Measurements from ENCODE around the gene ETV6. TPM values are rescaled to one million over a fixed set of nuclear protein-coding genes. Genes with fewer than 3 reads are reported as not detected.

ETV6 gene
- total RNA-seq, 6 experiments from 2014 or later, result 7.2 to 28.3 (median 11.0) TPM

DNA sequence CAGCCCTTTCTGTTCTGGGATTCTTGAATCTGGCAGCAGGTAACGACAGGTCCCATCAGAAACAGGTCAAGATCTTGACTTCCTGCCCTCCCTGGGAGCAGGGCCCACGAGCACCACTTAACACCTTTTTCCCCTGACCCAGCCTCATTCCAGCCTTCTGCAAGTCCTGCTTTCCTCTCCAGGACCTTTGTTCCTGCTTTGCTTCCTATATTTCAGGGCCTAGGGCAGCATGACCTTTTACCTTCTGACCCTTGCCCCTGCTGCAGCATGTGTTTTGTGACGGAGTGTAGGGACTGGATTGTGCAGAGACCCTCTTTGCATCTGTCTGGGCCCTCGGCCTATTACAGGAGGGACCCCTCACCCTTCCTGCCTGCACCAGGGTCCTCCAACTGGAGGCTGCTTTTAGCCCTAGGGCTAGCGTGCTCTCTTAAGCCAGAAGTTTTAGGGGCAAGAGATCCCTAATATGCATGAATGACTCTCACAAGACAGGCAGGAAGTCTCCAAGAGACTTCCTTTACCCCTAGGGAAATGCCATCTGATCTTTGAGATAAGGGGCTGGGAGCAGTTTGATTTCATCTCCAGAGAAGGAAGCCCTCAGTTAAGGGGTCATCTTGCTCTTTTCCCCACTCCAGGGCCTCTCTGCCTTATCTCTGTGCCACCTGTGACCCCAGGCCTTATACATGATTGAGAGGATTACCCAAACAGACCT, 211.8 kb downstream of the ETV6 start:
- no peak for TF ChIP-seq CTCF (IDR thresholded peaks at IDR 0.05)
- no peak for TF ChIP-seq POLR2A (IDR thresholded peaks at IDR 0.05)
- DNase-seq, result no peak
- H3K4me3 ChIP-seq, result no peak overlapping the region
- H3K9me3 ChIP-seq, result no peaks in the 10 kb centered on the region
- intact Hi-C loops (cut with DNase I), result no loop called here
- ATAC-seq, result peak; percentile 20 to 51 (median 38)
- H3K36me3 ChIP-seq, result peaks cover 0 to 5% (median 2%) of the 10 kb centered on the region in 4 donors
- H3K27me3 ChIP-seq, result no peaks in the 10 kb centered on the region
- H3K4me1 ChIP-seq, result peaks cover 0 to 35% (median 4%) of the 10 kb centered on the region in 4 donors
- WGBS (ENCODE audit: insufficient coverage, low coverage, low lambda C conversion rate, missing lambda C conversion rate), result 32% methylated on average over 4 of the region's 5 CpGs
- peak overlapping the region in 1 of 3 donors; percentile 44 for H3K27ac ChIP-seq

- Histone ChIP-seq H3K27ac (peak overlapping the region in 2 of 3 donors; percentile 30 to 44), H3K36me3 (peaks cover 0 to 4% (median 2%) of the 10 kb centered on the region in 4 donors), H3K27me3 (no peaks in the 10 kb centered on the region), H3K4me1 (peaks cover 0 to 35% (median 4%) of the 10 kb centered on the region in 4 donors), H3K9me3 (peaks cover 0 to 3% (median 0%) of the 10 kb centered on the region in 4 donors), H3K4me3 (no peak overlapping the region)
- no peak for DNase-seq
- intact Hi-C loops (cut with DNase I), result no loop called here
- peak in 1 of 4 donors; percentile 25 for ATAC-seq
- 71% methylated on average over 5 of the region's 7 CpGs for WGBS (ENCODE audit: insufficient coverage, low coverage, low lambda C conversion rate, missing lambda C conversion rate)
- TF ChIP-seq CTCF (IDR thresholded peaks at IDR 0.05), result no peak
- no peak for TF ChIP-seq POLR2A (IDR thresholded peaks at IDR 0.05)
Measured at GRCh38 chr12:11861864-11862600, 212.6 kb downstream of the ETV6 start.

DNA sequence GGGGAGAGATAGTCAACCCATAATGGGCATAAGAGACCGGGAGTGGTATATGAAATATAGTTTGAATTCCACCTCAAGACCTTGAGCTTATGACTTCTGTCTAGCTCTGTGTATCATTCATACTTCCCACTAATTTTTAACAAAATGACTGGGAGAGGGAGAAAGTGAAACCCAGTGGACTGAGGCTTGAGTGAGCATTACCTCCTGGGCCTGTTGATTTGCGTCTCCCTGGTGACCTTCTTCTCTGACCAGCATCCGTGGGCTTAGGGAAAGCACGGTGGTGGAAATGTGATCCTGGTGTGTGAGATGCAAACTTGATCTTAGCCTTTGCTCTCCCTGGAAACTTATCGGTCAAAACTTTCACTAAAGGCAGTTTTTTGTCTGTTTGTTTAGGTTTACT, 213.3 kb downstream of the ETV6 start:
- Histone ChIP-seq H3K27ac (peak overlapping the region; percentile 7 to 30 (median 22)), H3K4me1 (peaks cover 0 to 35% (median 4%) of the 10 kb centered on the region in 4 donors), H3K36me3 (peaks cover 0 to 2% (median 0%) of the 10 kb centered on the region in 4 donors), H3K27me3 (no peaks in the 10 kb centered on the region), H3K9me3 (peaks cover 0 to 3% (median 0%) of the 10 kb centered on the region in 4 donors), H3K4me3 (no peak overlapping the region)
- peak in 3 of 4 donors; percentile 47 to 74 (median 54) for ATAC-seq
- TF ChIP-seq CTCF (IDR thresholded peaks at IDR 0.05) (no peak), POLR2A (IDR thresholded peaks at IDR 0.05) (no peak)
- DNase-seq, result no peak
- intact Hi-C loops (cut with DNase I), result no loop called here
- WGBS (ENCODE audit: insufficient coverage, low coverage, low lambda C conversion rate, missing lambda C conversion rate), result 32% methylated on average over 5 of the region's 5 CpGs

GRCh38 chr12:11863478-11863906, 214.0 kb downstream of the ETV6 start:
- Histone ChIP-seq H3K27me3 (no peaks in the 10 kb centered on the region), H3K9me3 (peaks cover 0 to 3% (median 0%) of the 10 kb centered on the region in 4 donors), H3K36me3 (no peaks in the 10 kb centered on the region), H3K4me1 (peaks cover 0 to 35% (median 4%) of the 10 kb centered on the region in 4 donors), H3K4me3 (no peak overlapping the region), H3K27ac (peak overlapping the region; percentile 7 to 22 (median 16))
- ATAC-seq (peak; percentile 24 to 49 (median 38)), DNase-seq (no peak)
- no peak for TF ChIP-seq POLR2A (IDR thresholded peaks at IDR 0.05)
- TF ChIP-seq CTCF (IDR thresholded peaks at IDR 0.05), result no peak
- WGBS (ENCODE audit: insufficient coverage, low coverage, low lambda C conversion rate, missing lambda C conversion rate), result 78% methylated on average over 4 of the region's 5 CpGs
- intact Hi-C loops (cut with DNase I), result no loop called here

Data from right lobe of liver (tissue), 6 donors.